GM18517 (cell line): ENCODE results near the gene TFEB.
A peak's percentile ranks its signal among the peaks of the same experiment; 100 is the strongest.

Source experiments
- ATAC-seq: cut with Tn5 transposase; IDR thresholded peaks from one replicate; pipeline ENCODE4 v1.9.1; 2021; ENCODE audit warnings: mild to moderate bottlenecking, moderate library complexity; ENCODE audit not compliant: unreplicated experiment

TFEB gene

DNA sequence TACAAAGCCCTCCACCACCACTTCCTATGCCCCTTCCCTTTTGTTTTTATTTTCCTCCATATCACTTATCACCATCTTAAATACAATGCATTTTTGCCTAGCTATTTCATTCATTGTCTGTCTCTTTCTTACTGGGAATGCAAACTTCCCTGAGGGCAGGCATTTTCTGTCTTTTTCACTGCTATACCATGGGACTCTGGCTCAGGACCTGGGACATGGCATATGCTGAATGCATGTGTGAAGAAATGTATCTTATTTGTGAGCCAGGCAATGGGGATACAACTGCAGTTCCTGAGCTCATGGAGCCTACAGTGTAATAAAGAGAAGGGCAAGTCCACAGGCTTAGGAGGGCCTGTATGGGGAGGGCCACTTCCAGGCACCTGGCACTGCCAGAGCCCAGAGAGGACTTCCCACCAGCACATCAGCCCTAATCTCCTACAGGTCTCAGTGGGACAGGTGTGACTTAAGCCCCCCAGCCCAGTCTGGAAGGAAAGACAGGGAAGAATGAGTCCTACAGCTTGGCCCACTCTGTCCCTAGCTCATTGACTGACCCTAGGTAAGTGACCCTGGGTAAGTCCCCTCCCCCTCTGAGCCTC is 43.2 kb downstream of the TFEB start:
- ATAC-seq: no peak

DNA sequence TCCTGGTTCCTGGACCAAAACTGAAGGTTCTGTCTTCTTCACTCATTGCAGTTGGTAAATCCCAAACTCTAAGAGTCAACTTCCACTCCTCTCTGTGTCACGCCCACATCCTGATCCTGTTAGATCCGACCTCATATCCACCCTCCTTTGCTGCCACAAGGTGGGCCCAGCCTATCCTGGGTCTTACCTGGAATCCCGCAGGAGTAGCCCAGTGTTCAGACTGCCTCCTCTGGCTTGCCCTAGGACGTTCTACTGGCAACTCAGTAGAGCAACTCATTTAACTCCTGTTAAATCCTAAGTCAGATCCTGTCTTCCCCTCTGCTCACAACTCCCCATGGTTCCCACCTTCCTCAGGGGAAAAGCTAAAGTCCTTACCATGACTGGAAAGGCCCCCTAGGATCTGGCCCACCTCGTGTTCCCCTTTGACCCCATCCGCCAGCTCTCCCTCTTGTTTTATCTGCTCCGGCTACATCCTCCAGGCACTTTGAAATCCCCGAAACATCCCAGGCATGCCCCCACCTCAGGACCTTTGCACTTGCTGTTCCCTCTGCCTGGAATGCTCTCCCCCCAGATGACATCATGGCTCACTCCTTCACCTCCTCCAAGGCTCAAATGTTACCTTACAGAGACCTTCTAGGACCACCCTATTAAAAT is 43.9 kb downstream of the TFEB start:
- ATAC-seq: no peak

DNA sequence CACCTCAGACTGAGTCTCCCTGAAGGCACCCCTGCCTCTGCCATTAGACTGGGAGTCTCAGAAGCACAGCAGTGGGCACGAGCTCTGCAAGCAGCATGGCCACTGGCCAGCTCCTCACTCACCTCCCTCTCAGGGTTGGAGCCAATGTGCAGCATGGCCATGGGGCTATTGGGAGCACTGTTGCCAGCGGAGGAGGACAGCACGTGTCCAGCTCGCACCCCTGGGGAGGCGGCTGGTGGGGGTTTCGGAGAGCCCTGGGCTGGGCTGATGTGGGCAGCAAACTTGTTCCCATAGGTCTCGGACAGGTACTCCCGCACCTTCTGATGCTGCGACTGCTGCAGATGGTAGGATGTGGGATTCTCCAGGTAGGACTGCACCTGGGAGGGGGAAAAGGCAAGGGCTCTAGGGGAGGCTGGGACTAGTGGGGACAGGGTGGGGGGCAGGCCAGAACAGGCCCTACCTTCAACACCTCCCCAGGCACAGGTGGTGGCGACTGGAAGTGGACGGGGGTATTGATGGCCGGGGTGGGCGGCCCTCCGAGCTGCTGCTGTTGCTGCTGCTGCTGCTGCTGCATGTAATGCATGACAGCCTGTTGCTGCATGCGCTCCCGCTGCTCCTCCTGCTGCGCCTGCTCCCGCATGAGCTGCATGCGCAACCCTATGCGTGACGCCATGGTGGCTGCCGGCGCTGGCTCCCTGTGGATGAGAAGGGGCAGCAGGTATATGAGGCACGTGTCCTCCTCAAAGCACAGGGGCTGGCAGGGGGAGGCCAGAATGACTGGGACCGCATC is 44.7 kb downstream of the TFEB start:
- no peak for ATAC-seq

DNA sequence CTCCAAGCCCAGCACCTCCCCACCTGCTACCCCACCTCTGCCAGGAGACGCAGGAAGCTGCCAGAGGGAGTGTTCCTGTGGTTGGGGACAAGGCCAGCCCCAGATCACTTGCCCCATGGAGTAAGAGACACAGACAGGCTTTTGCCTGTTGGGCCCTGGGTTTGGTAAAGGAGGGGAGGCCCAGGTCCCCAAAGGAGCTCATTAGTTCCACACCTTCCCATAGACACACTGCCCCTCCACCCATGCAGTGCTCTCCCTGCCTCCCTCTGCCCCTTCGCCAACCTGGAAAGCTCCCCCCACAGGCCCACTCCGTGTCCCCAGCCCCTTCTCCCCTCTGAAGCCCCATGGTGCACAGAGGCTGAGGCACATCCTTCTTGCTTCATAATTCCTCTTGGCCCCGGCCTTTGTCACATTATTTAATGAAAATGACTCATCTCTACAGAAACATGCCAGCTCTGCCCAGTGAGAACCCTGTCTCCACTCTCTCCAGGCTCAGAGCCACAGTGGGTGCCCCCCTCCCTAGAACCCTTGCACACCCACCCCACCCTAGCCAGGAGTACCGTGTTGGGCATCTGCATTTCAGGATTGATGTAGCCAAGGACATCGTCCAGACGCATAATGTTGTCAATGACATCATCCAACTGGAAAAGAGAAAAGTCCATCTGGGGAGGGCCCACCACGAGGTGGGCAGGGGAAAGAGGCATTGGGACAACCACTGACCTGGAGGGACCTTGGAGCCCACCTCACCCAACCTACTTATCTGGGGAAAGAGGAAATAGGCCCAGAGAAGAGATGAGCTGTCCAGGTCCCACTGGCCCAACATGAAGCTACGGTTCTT is 46.0 kb downstream of the TFEB start:
- ATAC-seq: no peak

DNA sequence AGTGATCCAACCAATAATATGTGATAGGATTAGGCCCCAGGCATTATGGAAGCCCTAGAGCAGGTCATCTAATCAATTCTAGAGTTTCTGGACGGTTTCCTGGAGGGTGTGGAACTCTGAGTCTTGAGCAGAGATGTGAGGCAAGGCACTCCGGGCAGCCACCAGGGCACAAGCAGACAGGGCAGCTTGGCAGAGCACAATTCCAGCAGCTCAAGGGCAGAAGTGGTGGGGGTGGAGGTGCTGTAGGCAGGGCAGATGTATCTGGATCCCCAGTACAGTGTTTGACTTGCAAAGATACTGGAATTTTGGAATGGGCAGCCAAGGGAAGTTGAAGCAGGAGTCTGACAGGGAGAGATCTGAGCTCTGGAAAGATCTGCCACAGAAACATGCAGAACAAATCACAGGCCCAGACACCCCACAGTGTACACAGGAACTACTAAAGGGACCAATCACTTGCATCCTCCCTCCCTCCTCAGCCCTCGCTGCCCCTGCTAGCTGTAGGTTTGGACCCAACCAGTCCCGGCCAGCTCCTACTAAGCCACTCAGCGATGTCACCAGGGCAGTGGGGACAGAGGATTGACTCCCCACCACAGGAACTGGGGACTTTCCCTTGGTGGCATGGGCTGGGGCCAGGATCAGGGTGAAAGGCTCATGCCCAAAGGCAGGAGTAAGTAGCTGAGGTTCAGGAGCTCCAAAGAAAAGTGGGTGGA is 47.0 kb downstream of the TFEB start:
- ATAC-seq: no peak

DNA sequence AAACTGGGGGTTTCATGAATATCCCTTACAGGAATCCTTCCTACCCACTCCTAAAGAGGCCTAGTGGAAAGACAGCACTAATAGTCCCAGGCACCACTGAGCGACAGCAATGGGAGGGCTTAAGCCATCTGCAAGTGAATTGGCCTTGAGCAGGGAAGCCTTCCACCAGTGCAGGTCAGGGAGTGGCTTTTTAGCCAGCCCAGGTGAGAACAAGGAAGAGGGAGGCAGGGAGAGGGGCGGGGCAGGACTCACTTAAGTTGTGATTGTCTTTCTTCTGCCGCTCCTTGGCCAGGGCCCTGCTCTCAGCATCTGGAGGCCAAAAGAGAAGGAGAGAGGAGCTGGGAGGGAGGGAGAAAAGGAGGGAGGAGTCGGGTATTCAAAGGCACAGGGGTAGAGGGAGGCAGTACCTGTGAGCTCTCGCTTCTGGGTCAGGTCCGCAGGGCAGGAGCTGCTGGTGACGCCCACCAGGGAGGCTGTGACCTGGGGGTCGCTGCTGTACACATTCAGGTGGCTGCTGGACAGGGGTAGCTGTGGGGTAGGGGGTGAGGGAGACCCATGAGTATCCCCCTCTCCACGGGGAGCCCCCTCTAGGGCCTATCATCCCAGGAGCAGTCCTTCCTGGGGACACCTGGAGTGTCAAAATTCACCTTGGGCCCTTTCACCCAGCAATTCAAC is 47.8 kb downstream of the TFEB start:
- ATAC-seq: no peak

DNA sequence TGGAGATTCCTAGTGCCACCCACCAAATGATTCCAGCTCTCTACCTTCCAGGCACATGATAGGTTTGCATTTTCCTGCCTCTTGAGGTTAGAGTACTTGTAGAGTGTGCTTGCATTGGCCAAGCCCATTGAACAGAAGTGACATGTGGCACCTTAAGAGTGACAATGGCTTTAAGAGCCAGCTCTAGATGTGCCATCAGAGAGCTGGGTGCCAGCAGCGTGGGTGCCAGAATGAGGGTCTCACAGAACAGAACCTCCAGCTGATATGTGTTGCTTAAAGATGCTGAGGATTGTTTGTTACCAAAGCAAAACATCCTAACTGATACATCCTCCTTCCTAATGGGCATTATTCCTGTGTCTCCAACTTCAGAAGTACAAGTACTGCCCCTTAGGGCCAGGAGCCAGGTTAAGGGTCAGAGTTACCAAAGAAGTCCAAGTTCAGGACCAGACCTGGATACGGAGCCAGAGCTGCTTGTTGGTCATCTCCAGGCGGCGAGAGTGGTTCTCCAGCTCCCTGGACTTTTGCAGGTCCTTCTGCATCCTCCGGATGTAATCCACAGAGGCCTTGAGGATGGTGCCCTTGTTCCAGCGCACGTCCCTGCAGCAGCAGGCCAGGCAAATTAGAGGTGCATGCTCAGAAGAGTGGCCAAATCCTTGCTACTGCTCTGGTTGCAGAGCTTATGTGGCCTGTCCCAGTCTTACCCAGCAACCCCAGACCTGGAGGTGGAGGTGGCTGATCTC is 49.6 kb downstream of the TFEB start:
- ATAC-seq: no peak

DNA sequence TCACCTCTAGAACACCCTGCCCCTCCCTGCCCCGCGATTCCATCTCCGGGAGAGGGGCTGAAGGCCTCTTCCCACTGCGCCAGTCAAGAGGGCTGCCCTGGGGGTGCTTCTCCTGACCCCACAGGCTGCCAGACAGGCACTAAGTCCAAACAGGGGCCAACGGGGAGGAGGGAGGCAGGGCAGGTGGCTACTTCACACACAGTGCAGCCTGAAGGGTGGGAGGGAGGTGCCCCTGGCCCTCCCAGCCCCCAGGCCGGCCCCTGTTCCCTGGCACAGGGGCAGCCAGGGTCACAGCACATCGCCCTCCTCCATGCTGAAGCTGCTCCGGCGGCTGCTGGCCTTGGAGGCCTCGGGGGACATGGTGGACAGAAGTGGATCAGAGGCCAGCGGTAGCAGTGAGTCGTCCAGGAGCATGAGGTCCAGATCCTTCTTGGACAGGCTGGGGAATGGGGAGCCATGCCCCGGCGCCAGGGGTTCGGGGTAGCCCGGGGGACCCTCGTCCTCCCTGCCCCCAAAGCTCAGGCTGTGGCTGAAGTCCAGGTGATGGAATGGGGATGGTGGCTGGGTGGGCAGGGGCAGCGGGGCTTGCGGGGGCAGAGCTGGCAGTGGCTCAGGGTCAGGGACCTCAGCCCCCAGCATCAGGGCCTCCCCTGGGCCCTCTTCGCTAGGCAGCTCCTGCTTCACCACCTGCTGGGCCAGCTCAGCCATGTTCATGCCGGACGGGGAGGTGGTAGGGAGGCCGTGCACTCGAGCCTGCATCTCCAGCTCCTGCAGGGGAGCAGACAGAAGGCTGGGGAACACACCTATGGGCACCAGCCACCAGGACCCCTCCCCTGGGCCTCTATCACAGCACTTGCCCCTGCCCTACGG is 50.9 kb downstream of the TFEB start:
- no peak for ATAC-seq

DNA sequence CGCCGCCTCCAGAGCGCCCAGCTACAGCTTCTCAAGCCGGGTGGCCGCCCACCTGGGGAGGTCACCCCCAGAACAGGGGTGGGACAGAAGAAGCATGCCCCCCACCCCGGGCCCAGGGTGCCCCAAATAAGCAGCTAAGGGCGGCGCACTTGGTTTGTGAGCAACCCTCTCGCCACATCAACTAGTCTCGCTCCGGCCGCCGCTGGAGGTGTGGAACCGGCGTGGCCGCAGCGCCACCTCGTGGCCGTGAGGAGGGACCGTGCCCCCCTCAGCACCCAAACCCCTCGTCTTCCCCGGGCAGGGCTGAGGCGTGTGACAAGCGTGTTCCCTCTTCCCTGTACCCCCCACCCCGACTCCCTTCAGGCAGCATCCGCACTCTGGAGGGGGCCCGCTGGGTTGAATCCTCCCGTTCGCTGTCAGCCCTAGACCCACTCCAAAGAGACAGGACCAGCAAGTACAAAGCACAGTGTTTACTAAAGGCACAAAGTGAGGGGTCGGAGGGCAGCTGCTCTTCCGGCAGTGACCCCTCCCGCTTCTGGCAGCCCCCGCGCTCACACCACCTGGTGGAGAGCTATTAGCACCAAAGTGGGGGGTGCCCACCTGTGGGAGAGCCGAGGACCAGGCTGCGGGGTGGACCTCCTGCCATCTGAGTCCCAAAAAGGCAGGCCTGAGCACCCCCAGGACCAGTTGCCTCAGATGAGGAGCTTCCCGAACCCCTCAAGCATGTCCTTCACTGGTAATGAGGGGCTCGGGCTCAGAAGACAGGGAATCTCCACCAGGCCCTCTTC is 51.7 kb downstream of the TFEB start:
- no peak for ATAC-seq

DNA sequence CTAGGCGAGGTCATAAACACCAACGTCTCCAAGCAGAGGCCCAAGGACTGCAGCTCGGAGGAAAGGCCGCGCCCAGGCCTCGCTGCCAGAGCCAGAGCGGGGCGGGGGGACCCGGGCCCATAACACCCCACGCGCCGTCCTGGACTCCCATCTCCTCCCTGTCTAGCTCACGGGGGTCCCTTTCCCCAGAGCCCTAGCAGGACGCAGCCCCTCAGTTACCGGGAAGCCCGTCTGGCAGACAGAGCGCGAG is 52.2 kb downstream of the TFEB start:
- ATAC-seq: no peak

DNA sequence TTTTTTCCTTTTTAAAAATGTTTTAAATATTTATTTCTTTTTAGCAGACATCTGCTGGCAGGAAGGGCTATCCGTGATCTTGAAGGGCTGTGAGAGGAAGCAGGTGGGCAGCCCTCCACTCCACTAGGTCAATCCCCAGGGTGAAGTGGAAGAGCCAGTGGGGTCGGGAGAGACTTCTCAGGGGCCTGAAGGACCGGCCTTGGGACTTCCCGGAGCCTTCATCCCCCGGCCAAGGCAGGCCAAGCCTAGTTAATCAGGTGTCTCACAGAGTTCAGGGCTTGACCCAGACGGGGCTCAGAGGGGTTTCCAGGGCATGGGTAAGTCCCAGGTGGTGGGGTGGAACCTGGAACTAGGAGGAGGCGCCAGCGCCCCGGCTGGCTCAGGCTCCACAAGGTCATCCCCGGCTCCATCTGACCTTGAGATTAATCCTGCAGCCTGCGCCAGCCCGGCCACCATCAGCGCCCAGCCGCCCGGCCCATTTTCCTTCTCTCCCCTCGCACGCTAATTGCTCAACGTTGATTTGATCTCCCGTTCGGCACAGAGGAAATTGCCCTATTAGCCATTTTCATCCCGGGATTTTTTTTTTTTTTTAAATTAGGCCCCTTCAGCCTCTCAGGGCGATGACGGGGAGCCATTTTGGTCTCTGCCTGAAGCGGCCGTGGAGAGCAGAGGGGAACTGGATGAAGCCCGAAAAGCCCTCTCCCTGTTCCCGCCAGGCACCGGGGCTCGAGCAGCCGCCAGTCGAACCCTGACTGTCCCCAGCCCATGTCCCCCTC is 52.7 kb downstream of the TFEB start:
- peak; percentile 16 for ATAC-seq

DNA sequence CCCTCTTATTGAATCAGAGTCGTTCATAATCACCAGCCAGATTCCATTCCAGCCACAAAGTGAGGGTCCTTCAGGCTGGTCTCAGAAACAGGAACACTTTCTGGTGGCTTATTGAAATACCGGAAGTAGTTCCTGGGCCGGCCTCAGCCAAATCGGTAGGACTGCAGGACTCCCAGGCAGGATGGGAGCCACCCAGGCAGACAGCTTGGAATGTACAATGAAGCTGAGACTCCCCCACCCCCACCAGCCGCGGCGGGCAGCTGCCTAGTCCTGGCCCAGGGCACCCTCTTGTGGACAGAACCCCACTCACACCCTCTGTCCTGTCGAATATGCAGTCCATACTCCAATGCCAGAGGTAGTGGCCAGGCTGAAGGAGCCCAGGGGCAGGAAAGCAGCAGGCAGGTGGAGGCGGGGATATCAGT is 53.3 kb downstream of the TFEB start:
- peak; percentile 63 for ATAC-seq

DNA sequence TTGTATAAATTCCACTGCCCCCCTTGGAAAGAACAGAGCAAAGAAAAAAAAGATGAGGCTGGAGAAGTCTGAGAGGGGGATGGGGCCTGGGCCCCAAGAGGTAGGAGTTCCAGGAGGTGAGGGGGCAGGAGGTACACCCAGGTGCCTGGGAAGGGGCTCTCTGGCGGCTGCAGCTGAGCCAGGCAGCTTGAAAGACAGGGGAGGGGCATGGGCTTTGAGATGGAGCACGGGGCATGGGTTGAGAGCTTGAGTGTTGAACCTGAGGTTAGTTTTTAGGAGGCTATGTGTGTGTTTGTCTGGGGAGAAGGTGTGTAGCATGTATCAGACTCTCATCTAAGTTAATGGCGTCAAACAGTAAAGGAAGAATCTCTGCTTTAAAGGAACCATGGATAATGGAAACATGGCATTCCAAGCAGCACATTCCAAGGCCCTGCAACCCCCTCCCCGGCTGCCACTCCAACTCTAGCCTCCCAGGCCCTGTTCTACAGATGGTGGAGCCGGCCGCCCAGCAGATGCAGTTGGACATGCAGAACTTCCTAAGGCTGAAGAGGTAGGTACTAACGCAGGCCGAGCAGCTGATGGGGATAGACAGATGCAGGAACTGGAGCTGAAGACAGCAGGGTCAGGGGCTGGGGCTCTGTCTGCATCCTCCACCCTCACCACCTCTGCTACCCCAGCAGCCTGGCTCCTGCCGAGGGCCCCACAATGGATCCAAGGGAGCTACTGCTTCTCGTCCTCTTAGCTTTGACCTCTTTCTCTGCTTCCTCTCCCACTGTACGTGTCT is 55.0 kb downstream of the TFEB start:
- ATAC-seq: no peak

DNA sequence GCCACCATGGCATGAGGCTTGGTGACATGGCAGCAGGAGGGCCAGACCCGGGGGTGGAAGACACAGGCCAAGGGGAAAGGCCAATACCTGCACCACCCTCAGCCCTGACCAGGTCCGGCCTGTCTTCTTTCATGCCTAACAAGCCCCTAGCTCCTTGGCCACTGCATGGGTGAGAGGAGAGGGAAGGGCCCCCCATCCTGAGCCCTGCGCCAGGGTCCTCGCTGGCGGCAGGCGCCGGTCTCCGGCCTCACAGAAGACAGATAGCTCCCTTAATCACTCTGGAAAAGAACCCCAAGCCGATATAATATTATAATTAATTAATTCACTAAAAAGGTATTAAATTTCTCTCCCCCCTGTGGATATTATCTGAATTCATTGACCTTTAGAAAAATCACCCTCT is 55.7 kb downstream of the TFEB start:
- ATAC-seq: no peak

DNA sequence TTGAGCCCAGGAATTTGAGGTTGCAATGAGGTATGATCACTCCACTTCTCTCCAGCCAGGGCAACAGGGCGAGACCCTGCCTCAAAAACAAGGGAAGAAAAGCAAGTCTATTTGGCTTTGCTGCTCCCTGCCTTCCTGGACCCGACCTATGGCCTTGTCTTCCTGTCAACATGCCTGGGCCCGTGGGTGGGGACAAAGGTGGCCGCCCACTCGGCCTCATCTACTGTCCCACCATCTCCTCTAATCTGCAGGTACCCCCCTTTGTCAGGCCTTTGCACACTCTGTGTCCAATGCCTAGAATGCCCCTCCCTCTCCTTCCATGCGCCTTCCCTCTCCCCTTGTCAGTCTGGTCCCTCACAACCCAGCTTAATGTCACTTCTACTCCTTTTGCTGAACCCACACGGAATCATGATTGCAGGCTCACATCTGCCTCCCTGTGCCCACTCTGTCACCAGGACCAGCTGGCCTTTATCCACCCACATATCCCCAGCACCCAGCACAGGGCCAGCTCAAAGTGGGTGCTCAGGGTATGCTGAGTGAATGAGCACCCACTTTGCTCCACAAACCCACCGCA is 56.8 kb downstream of the TFEB start:
- ATAC-seq: no peak
